Measurements from ENCODE around the gene LUC7L2. TPM values are rescaled to one million over a fixed set of nuclear protein-coding genes. Genes with fewer than 3 reads are reported as not detected.
"Not testable (repeated sequence)": the region's sequence is repeated elsewhere in the genome, so short reads cannot be mapped to it uniquely, and the experiment has no call there.

LUC7L2 gene
- total RNA-seq, 1 experiment from 2014 or later, result 94.4 TPM

GRCh38 chr7:139317939-139318505 is 41.7 kb upstream of the LUC7L2 start (continued):
- TF ChIP-seq GABPB1 (CRISPR knock-in tag; IDR thresholded peaks at IDR 0.05) (no peak), OVOL2 (CRISPR knock-in tag; IDR thresholded peaks at IDR 0.05; ENCODE audit: borderline replicate concordance) (no peak), E2F1 (CRISPR knock-in tag; IDR thresholded peaks at IDR 0.05) (no peak), PREB (CRISPR knock-in tag; IDR thresholded peaks at IDR 0.05; ENCODE audit: borderline replicate concordance) (no peak), TCF7 (CRISPR knock-in tag; IDR thresholded peaks at IDR 0.05; ENCODE audit: low read depth) (no peak), ZBTB43 (CRISPR knock-in tag; IDR thresholded peaks at IDR 0.05) (no peak)

GRCh38 chr7:139321071-139321745 is 38.5 kb upstream of the LUC7L2 start:
- ChIA-PET POLR2A (interaction anchor here (0.6 to 1.4 kb wide), 3 partner anchors 38 to 458 kb away, joined by 3 read pairs; partner anchors contain the start of gene LUC7L2), CTCF (interaction anchor here (0.6 to 2.5 kb wide), 22 partner anchors 8 to 304 kb away, joined by 3 to 21 read pairs (median 4); partner anchors contain the start of gene KLRG2)
- peak; percentile 18 for DNase-seq (ENCODE audit: low spot score)
- peaks cover 8% of the 10 kb centered on the region for H3K4me1 Mint-ChIP-seq
- no peak overlapping the region for H3K4me3 Mint-ChIP-seq
- TF ChIP-seq TCF7 (CRISPR knock-in tag; IDR thresholded peaks at IDR 0.05; ENCODE audit: low read depth) (no peak), TEAD4 (CRISPR knock-in tag; IDR thresholded peaks at IDR 0.05) (no peak), HMGXB4 (CRISPR knock-in tag; IDR thresholded peaks at IDR 0.05) (no peak), SOX15 (CRISPR knock-in tag; IDR thresholded peaks at IDR 0.05) (no peak), ZMAT4 (CRISPR knock-in tag; IDR thresholded peaks at IDR 0.05) (no peak), ATF3 (CRISPR knock-in tag; conservative IDR thresholded peaks at IDR 0.05) (no peak), EMX1 (CRISPR knock-in tag; IDR thresholded peaks at IDR 0.05) (no peak), NFATC4 (CRISPR knock-in tag; IDR thresholded peaks at IDR 0.05) (no peak), E2F5 (CRISPR knock-in tag; IDR thresholded peaks at IDR 0.05) (no peak)
- ATAC-seq, result peak; percentile 77
- H3K9me3 Mint-ChIP-seq, result no peaks in the 10 kb centered on the region
- no peaks in the 10 kb centered on the region for H3K36me3 Mint-ChIP-seq
- H3K27ac Mint-ChIP-seq, result peak overlapping the region; percentile 63; the same call in 1 of the 2 replicates
- no peaks in the 10 kb centered on the region for H3K27me3 Mint-ChIP-seq (ENCODE audit: low read depth)

- CTCF ChIA-PET, result interaction anchor here (2.6 kb wide), 1 partner anchor 15 kb away, joined by 7 read pairs; no protein-coding TSS in a partner anchor
Observed at GRCh38 chr7:139324709-139325108, 35.0 kb upstream of the LUC7L2 start.

More at GRCh38 chr7:139324709-139325108, 35.0 kb upstream of the LUC7L2 start:
- DNase-seq (ENCODE audit: low spot score); H3K4me3 Mint-ChIP-seq; H3K4me1 Mint-ChIP-seq; H3K9me3 Mint-ChIP-seq; H3K36me3 Mint-ChIP-seq; ATAC-seq; H3K27me3 Mint-ChIP-seq (ENCODE audit: low read depth); POLR2A ChIA-PET; H3K27ac Mint-ChIP-seq: not testable (repeated sequence)
- 0 out of 2 replicates have a peak, but pooled peaks have one; percentile 17 for TF ChIP-seq ZNF121 (CRISPR knock-in tag; IDR thresholded peaks at IDR 0.05)
